GM12875 (cell line): ENCODE data around the gene EFNA1.

ENCODE experiments used
- H3K4me3 ChIP-seq: one replicate; pipeline ENCODE4 v1.5.1; 2011; ENCODE audit warnings: low read depth, low read length, control low read depth
- TF ChIP-seq, protein P1 (sequence below): IDR thresholded peaks from 2 replicates; pipeline ENCODE4 v1.5.1; 2011; ENCODE audit warnings: low read depth, mild to moderate bottlenecking, control low read depth, inconsistent platforms, low read length, moderate library complexity, borderline replicate concordance; ENCODE audit not compliant: insufficient read depth

EFNA1 gene

DNA sequence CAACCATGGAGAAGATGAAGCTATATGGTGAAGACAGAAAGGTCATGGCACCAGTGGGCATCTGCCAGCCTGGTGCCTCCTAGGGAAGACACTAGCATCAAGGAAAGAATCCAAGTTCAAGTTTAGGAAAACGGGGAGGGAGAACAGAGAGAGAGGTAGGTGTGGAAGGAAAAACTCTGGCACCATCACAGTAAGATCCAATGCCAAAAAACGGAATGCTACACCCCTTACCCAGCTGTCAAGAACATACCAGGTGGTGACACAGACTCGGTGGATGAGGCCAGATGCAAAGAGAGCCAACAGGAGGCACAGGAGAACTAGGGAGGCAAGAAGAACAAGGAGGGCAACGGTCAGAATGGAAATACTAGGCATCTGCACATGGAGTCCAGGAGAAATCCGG is 41.9 kb downstream of the EFNA1 start:
- H3K4me3 ChIP-seq: no peak overlapping the region
- TF ChIP-seq, protein P1, sequence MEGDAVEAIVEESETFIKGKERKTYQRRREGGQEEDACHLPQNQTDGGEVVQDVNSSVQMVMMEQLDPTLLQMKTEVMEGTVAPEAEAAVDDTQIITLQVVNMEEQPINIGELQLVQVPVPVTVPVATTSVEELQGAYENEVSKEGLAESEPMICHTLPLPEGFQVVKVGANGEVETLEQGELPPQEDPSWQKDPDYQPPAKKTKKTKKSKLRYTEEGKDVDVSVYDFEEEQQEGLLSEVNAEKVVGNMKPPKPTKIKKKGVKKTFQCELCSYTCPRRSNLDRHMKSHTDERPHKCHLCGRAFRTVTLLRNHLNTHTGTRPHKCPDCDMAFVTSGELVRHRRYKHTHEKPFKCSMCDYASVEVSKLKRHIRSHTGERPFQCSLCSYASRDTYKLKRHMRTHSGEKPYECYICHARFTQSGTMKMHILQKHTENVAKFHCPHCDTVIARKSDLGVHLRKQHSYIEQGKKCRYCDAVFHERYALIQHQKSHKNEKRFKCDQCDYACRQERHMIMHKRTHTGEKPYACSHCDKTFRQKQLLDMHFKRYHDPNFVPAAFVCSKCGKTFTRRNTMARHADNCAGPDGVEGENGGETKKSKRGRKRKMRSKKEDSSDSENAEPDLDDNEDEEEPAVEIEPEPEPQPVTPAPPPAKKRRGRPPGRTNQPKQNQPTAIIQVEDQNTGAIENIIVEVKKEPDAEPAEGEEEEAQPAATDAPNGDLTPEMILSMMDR: no peak

DNA sequence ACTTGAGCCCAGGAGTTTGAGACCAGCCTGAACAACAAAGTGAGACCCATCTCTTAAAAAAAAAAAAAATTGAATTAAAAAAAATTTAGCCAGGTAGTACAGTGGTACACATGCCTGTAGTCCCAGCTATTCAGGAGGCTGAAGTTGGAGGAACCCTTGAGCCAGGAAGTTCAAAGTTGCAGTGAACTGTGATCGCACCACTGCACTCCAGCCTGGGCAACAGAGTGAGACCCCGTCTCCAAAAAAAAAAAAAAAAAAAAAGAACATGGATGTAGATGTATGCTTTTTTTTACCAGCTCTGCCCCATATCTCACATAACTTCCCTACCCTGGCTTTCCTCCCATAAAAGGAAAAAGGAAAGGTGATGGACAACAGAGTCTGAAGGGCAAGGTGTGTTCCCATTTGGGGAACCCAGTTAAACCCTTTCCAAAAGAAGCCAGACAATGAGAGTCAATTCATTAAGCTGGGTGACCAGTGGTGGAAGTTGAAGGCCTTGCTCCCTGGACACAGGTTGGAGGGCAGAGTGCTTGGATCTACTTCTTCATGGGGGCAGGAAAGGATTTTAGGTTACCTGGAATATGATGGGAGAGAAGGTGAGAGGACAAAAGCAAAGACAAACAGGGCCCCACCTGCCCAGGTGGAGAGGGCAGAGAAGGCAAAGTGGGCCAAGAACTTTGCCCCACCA is 42.6 kb downstream of the EFNA1 start:
- TF ChIP-seq, protein P1: no peak
- no peak overlapping the region for H3K4me3 ChIP-seq

DNA sequence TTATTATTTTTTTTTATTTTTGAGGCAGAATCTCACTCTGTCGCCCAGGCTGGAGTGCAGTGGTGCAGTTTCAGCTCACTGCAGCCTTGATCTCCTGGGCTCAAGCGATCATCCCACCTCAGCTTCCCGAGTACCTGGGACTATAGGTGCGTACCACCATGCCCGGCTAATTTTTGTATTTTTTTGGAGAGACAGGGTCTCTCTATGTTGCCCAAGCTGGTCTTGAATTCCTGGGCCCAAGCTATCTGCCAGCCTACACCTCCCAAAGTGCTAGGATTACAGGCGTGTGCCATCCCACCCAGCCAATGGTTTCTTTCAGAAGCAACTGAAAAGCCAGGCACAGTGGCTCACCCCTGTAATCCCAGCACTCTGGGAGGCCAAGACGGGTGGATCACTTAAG is 43.1 kb downstream of the EFNA1 start:
- TF ChIP-seq, protein P1: no peak
- H3K4me3 ChIP-seq: no peak overlapping the region

DNA sequence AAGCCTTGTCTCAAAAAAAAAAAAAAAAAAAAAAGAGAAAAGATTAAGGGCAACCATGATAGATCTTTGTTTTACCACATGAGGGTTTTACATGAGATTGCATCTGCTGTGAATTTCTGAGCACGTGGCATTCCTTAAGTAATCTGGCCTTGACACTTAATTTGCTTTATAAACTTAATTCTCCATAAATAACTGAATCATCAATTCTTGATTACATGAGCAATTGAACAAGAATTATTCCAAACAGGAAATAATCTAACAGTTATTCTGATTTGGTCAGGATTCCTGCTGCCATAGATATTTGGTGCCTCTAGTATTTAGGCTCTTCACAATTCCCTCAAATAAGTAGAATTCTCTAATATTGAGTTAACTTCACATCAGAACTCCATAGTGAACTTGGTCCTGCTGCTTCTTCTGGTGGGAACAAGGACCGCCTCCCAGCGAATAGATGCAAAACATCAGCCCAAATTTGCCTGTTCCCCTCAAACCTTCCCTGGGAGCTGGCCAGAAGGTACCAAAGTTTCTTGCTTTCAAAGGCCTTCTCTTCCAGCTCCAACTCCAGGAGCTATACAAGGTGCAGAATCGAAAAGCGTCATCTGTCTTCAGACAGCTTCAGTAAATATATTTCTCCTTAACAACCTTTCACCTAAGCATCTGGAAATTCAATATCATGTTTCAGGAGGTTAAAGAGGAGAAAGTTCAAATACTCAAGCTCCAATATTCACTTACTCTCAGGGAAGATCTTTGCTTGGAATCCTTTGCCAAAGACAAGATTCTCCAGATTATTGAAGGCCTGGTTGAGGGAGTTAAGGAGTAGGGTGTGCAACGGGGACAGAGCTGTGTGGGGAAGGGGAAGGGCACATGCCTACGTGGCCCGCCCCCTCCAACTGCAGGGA is 44.4 kb downstream of the EFNA1 start:
- TF ChIP-seq, protein P1: no peak

DNA sequence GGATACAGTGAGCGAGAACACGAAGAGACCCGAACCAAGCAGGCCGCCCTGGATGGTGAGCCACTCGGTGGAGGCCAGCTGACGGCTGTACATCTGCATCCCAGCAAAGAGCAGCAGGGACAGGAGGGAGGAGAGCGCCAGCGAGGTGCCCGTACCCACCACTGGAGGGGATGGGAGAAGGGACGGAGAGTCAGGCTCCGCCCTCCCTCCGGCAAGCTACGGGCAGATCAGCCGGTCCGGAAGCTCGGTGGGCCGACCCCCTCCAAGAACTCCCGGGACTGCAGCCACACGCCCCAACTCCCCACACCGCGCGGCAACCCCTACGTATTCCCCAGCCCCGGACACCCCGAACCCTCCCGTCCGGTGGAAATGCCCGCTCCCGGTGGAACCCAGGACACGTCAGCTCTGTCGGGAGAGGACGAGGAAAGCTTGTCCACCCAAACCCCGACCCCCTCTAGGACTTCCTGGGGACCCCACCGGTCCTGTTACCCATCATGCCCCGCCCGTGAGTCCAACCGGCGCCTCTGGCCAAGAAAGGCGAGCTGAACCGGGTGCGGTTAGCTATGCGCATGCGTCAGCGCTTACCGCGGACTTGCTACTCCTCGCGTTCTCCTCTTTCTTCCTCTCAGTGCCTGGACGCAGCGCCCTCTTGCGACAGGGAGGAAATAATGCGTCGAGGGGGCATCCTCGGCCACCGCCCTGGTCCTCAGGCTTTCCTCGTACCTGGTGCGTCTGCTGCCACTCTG is 45.2 kb downstream of the EFNA1 start, which contains the start of gene KRTCAP2:
TSS of gene KRTCAP2 (minus strand) at position 573 of the 746 bp plus-strand sequence. CDS start at position 493, 80 bp downstream.
- H3K4me3 ChIP-seq: peak within 1 kb of the TSS; percentile 89
- TF ChIP-seq, protein P1: peak; percentile 94

More for the DNA sequence above, 44.4 kb downstream of the EFNA1 start:
- H3K4me3 ChIP-seq: peak overlapping the region; percentile 89

DNA sequence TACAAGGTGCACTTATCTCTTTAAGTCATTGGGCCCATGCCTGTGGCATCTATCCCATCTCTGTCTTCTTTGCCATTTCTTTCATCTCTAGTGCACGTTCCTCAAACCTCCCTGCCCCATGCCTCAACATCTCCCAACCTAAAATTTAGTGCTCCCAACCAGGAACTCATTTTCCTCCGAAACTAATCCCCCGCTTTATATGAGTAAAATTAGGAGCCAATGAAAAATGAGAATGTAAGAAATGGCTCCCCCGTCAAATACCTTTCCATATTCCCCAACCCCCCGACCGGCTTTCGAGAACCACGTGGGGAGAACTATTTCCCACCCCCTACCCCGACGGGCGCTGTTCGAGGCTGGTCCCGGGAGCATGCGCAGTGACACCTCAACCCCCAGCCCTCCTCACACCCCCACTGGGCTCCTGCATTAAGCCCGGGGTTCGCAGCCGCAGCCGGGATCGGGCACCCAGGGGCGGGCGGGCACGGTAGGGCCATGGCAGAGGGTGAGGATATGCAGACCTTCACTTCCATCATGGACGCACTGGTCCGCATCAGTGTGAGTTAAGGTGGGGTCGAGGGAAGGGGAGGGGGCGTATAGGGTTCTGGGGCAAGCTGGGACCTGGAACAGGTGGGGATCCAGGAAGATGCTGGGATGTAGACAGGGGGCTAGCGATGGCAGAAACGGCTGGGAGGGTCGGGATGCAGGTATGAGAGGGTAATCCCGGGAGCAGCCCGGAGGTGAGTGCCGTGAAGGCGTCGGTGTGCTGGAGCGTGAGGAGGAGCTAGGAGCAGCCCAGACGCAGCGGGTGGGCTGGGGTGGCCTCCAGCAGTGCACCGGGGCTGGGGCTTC is 46.0 kb downstream of the EFNA1 start, which contains the start of gene TRIM46:
TSS of gene TRIM46 (plus strand) at position 372 of the 846 bp plus-strand sequence. CDS start at position 490, 118 bp downstream.
- H3K4me3 ChIP-seq: peak within 1 kb of the TSS; percentile 89
- TF ChIP-seq, protein P1: no peak
